Measurements from ENCODE around the gene PRKAR1B.

DNA sequence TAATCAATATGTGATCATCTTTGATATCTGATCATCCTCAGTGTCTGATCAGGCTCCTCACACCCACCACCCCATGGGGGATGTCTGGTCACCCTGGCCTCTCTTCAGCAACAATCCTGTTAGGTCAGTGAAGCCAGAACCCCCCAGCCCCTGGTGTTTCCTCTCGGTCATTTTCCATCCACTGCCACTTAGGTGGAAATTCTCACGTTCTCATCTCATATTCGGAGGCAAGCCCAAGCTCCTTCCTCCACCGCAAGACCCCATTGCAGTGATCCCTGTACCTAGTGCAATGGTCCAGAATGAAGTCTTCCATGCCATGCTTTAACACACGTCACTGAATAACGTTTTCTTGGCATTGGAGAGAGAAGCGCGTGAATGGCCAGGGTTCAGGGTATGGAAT is 103.6 kb downstream of the PRKAR1B start:
- TF ChIP-seq SUZ12 (IDR thresholded peaks at IDR 0.05; ENCODE audit: extremely low read depth, insufficient read depth, insufficient read length) (no peak), ZNF274 (IDR thresholded peaks at IDR 0.05; ENCODE audit: low read depth, low read length) (no peak), YY1 (IDR thresholded peaks at IDR 0.05; ENCODE audit: insufficient read depth, insufficient read length) (no peak)

All from NT2/D1 (cell line).